HepG2 (cell line): ENCODE data around the gene ALKBH4. TPM values are rescaled to one million over a fixed set of nuclear protein-coding genes. Genes with fewer than 3 reads are reported as not detected.

Source experiments
- ATAC-seq: fragments of 200-7000 bp; cut with Tn5 transposase; 3 replicates; pipeline ENCODE4 v1.9.1; 2020; ENCODE audit warnings: mild to moderate bottlenecking, moderate library complexity
- BruUV-seq: library from RNA; stranded (reverse); fragments of 400-500 nt; replicated peaks from 2 replicates; lab custom pipeline; 2021; lab: Mats Ljungman, UMichigan
- CTCF ChIA-PET: fragments of 300-600 bp; formaldehyde crosslinking; extraction: SDS; loops from one replicate; lab custom pipeline; 2021; ENCODE audit warnings: low total read pairs, inconsistent platforms, low intra/inter-chr PET ratio; lab: Yijun Ruan, JAX
- POLR2A ChIA-PET: fragments of 350-600 bp; sonication (Branson Sonifier 250); formaldehyde crosslinking; loops from one replicate; lab custom pipeline; 2020; ENCODE audit warnings: antibody characterized with exemption, inconsistent platforms; lab: Yijun Ruan, JAX
- DNase-seq: peaks from one replicate; pipeline ENCODE4 v3.0.0-alpha.2; 2015; ENCODE audit warnings: low spot score
- FAIRE-seq: peaks from 3 replicates; lab custom pipeline; 2011; peaks lifted over from hg19 to GRCh38; lab: Jason Lieb, UNC
- H2AFZ ChIP-seq: one replicate; pipeline ENCODE4 v1.6.1; 2011; ENCODE audit warnings: low read length, inconsistent platforms
- H3K27ac ChIP-seq: fragments of 300-600 bp; 3 replicates; pipeline ENCODE4 v1.8.0; 2011; ENCODE audit warnings: mixed run types, mild to moderate bottlenecking, mixed read lengths, low read length, inconsistent platforms; ENCODE audit not compliant: insufficient read depth; ENCODE audit errors: extremely low read length
- H3K27me3 ChIP-seq, 2 experiments: fragments of 200-600 bp in 1 of 2; 2 replicates in 1 of 2; 3 replicates in 1 of 2; pipeline versions ENCODE4 v1.6.0 to v1.8.0; 2011; ENCODE audit warnings: low read length in 2 of 2, mild to moderate bottlenecking in 2 of 2, moderate library complexity in 2 of 2, inconsistent platforms in 1 of 2; ENCODE audit not compliant: insufficient read depth in 2 of 2, control insufficient read depth in 1 of 2
- H3K36me3 ChIP-seq, 2 experiments: fragments of 200-600 bp in 1 of 2; replicated peaks in 1 of 2; 2 replicates in 1 of 2; 3 replicates in 1 of 2; pipeline versions ENCODE4 v1.5.1 to v1.8.0; 2011; ENCODE audit warnings: low read length in 2 of 2, inconsistent platforms in 1 of 2; ENCODE audit not compliant: insufficient read depth in 2 of 2, control insufficient read depth in 1 of 2
- H3K4me1 ChIP-seq: 2 replicates; pipeline ENCODE4 v1.5.1; 2012; ENCODE audit warnings: low read length, inconsistent platforms; ENCODE audit not compliant: insufficient read depth
- H3K4me2 ChIP-seq: 2 replicates; pipeline ENCODE4 v1.6.0; 2011; ENCODE audit warnings: low read depth, low read length, inconsistent platforms
- H3K4me3 ChIP-seq, 3 experiments: fragments of 200-600 bp in 1 of 3; sonication (generic), shearing (Covaris generic) in 1 of 3; replicated peaks in 1 of 3; 2 replicates each; pipeline ENCODE4 v1.5.1; 2011 to 2016; ENCODE audit warnings: low read length in 3 of 3, inconsistent platforms in 2 of 3, low read depth in 2 of 3, mild to moderate bottlenecking in 2 of 3, control low read depth in 1 of 3, mixed read lengths in 1 of 3; ENCODE audit not compliant: insufficient read depth in 1 of 3
- H3K79me2 ChIP-seq: one replicate; pipeline ENCODE4 v1.6.1; 2011; ENCODE audit warnings: low read length, inconsistent platforms; ENCODE audit not compliant: insufficient read depth
- H3K9ac ChIP-seq: 2 replicates; pipeline ENCODE4 v1.6.0; 2011; ENCODE audit warnings: mild to moderate bottlenecking, low read depth, low read length, inconsistent platforms; ENCODE audit not compliant: insufficient read depth
- H3K9me3 ChIP-seq: 2 replicates; pipeline ENCODE4 v1.5.1; 2012; ENCODE audit warnings: mild to moderate bottlenecking, low read length
- H4K20me1 ChIP-seq: 2 replicates; pipeline ENCODE4 v1.6.0; 2011; ENCODE audit warnings: inconsistent platforms, mild to moderate bottlenecking, low read length, moderate library complexity; ENCODE audit not compliant: insufficient read depth
- RFXAP ChIP-seq: sonication (generic); formaldehyde crosslinking; IDR thresholded peaks from 2 replicates; pipeline ENCODE4 v1.4.0; 2020; ENCODE audit warnings: missing genetic modification reagents, borderline replicate concordance
- TOE1 ChIP-seq: sonication (generic); formaldehyde crosslinking; IDR thresholded peaks from 2 replicates; pipeline ENCODE4 v1.4.0; 2020; ENCODE audit warnings: mild to moderate bottlenecking, missing genetic modification reagents
- WGBS: methylation state at CpG from one replicate; pipeline ENCODE4 v1.1.6; 2017; ENCODE audit warnings: low lambda C conversion rate; 5-methylcytosine and 5-hydroxymethylcytosine counted together
- in situ Hi-C: cut with HindIII; loops from 2 replicates; pipeline ENCODE4 v1.10.0; 2017; ENCODE audit warnings: low pct_unique_long_range_greater_than_20kb; ENCODE audit not compliant: extremely low pct_ligation_motif_present
- intact Hi-C: fragments of 100-400 bp; cut with micrococcal nuclease; formaldehyde crosslinking; loops from one replicate; pipeline ENCODE4 v1.10.0; 2022; ENCODE audit not compliant: unreplicated experiment
- polyA plus RNA-seq, 8 experiments: library from polyadenylated mRNA; depleted of rRNA in 3 of 8; stranded (reverse) in 7 of 8; unstranded in 1 of 8; fragments of >200 nt; fragmentation: Illumina TruSeq in 4 of 8; extraction: Trizol in 4 of 8; gene quantifications; 2 replicates each; pipeline versions ENCODE4 v1.2.1 to v1.2.3, GENCODE V29; 2011 to 2016; ENCODE audit warnings: low read depth in 4 of 8, missing spikeins in 1 of 8, mixed read lengths in 1 of 8; ENCODE audit not compliant: insufficient read depth in 1 of 8
- total RNA-seq, 5 experiments: library from RNA; depleted of rRNA; stranded (reverse); fragments of >200 nt; fragmentation: Illumina TruSeq; extraction: Trizol; gene quantifications; 2 replicates each; pipeline ENCODE4 v1.2.3, GENCODE V29; 2016; ENCODE audit warnings: low read depth in 1 of 5
- TF ChIP-seq, protein P1 (sequence below): sonication (generic); formaldehyde crosslinking; IDR thresholded peaks from 2 replicates; pipeline ENCODE4 v1.5.0; 2020; ENCODE audit warnings: mild to moderate bottlenecking, missing genetic modification reagents, borderline replicate concordance
- TF ChIP-seq, protein P2 (sequence below): sonication (generic); formaldehyde crosslinking; IDR thresholded peaks from 2 replicates; pipeline ENCODE4 v1.4.0; 2020; ENCODE audit warnings: mild to moderate bottlenecking, missing genetic modification reagents

ALKBH4 gene
- total and polyA plus RNA-seq, 2 of the 13 experiments (the other 11 are each of a cell fraction or from before 2014, with no cell fraction given) = 2.6 to 8.8 TPM

DNA sequence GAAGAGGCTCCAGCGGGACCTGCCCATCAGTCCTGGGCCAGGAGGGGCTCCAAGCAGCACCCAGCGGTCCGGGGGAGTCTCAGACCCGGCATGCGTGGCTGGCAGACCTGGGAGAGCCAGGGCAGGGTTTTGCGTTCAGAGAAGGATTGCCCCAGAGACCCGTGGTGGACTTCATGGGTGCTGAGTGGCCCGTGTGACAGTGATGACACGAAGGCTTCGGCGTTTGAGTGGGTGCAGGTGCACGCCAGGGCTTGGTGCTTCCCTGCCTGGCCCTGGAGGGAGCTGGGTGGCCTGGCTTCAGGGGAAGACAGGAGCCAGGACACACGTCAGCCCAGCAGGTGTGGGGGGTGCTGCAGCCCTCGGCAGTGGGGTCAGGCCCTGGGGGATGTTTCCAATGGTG, 17.4 kb downstream of the ALKBH4 start:
- H3K27me3 ChIP-seq = no peaks in the 10 kb centered on the region
- no TSS peak for BruUV-seq
- no peak overlapping the region for H3K4me2 ChIP-seq
- no peaks in the 10 kb centered on the region for H4K20me1 ChIP-seq
- H3K79me2 ChIP-seq = no peaks in the 10 kb centered on the region
- intact Hi-C loops = no loop called here
- TF ChIP-seq, protein P1, sequence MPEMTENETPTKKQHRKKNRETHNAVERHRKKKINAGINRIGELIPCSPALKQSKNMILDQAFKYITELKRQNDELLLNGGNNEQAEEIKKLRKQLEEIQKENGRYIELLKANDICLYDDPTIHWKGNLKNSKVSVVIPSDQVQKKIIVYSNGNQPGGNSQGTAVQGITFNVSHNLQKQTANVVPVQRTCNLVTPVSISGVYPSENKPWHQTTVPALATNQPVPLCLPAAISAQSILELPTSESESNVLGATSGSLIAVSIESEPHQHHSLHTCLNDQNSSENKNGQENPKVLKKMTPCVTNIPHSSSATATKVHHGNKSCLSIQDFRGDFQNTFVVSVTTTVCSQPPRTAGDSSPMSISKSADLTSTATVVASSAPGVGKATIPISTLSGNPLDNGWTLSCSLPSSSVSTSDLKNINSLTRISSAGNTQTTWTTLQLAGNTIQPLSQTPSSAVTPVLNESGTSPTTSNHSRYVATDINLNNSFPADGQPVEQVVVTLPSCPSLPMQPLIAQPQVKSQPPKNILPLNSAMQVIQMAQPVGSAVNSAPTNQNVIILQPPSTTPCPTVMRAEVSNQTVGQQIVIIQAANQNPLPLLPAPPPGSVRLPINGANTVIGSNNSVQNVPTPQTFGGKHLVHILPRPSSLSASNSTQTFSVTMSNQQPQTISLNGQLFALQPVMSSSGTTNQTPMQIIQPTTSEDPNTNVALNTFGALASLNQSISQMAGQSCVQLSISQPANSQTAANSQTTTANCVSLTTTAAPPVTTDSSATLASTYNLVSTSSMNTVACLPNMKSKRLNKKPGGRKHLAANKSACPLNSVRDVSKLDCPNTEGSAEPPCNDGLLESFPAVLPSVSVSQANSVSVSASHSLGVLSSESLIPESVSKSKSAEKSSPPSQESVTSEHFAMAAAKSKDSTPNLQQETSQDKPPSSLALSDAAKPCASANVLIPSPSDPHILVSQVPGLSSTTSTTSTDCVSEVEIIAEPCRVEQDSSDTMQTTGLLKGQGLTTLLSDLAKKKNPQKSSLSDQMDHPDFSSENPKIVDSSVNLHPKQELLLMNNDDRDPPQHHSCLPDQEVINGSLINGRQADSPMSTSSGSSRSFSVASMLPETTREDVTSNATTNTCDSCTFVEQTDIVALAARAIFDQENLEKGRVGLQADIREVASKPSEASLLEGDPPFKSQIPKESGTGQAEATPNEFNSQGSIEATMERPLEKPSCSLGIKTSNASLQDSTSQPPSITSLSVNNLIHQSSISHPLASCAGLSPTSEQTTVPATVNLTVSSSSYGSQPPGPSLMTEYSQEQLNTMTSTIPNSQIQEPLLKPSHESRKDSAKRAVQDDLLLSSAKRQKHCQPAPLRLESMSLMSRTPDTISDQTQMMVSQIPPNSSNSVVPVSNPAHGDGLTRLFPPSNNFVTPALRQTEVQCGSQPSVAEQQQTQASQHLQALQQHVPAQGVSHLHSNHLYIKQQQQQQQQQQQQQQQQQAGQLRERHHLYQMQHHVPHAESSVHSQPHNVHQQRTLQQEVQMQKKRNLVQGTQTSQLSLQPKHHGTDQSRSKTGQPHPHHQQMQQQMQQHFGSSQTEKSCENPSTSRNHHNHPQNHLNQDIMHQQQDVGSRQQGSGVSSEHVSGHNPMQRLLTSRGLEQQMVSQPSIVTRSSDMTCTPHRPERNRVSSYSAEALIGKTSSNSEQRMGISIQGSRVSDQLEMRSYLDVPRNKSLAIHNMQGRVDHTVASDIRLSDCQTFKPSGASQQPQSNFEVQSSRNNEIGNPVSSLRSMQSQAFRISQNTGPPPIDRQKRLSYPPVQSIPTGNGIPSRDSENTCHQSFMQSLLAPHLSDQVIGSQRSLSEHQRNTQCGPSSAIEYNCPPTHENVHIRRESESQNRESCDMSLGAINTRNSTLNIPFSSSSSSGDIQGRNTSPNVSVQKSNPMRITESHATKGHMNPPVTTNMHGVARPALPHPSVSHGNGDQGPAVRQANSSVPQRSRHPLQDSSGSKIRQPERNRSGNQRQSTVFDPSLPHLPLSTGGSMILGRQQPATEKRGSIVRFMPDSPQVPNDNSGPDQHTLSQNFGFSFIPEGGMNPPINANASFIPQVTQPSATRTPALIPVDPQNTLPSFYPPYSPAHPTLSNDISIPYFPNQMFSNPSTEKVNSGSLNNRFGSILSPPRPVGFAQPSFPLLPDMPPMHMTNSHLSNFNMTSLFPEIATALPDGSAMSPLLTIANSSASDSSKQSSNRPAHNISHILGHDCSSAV (CRISPR knock-in tag) = no peak
- TF ChIP-seq, protein P2, sequence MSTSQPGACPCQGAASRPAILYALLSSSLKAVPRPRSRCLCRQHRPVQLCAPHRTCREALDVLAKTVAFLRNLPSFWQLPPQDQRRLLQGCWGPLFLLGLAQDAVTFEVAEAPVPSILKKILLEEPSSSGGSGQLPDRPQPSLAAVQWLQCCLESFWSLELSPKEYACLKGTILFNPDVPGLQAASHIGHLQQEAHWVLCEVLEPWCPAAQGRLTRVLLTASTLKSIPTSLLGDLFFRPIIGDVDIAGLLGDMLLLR = no peak
- TF ChIP-seq RFXAP (CRISPR knock-in tag) (no peak), TOE1 (no peak)
- WGBS = 94% methylated on average over 9 of the region's 14 CpGs
- no peak overlapping the region for H3K4me3 ChIP-seq
- no peak for ATAC-seq
- no peak for DNase-seq
- H3K9me3 ChIP-seq = no peaks in the 10 kb centered on the region
- ChIA-PET CTCF (no interaction called here), POLR2A (no interaction called here)
- no peak overlapping the region for H3K27ac ChIP-seq
- in situ Hi-C loops = no loop called here
- H3K4me1 ChIP-seq = peaks cover 16% of the 10 kb centered on the region
- no peak for FAIRE-seq
- no peaks in the 10 kb centered on the region for H3K36me3 ChIP-seq
- no peak overlapping the region for H3K9ac ChIP-seq
- H2AFZ ChIP-seq = no peak overlapping the region
